Common myeloid progenitor, CD34-positive (primary cell): Measurements from ENCODE around the gene PLPPR3.

Experiments used
- CTCF ChIA-PET: fragments of 350-600 bp; sonication (Branson Sonifier 250); formaldehyde crosslinking; loops from one replicate; lab custom pipeline; 2021; ENCODE audit warnings: antibody characterized with exemption; lab: Charles Lee
- POLR2A ChIA-PET: fragments of 350-600 bp; sonication (Branson Sonifier 250); formaldehyde crosslinking; loops from one replicate; lab custom pipeline; 2021; ENCODE audit warnings: antibody characterized with exemption; lab: Charles Lee
- DNase-seq, 3 donors: peaks; one replicate each; pipeline versions ENCODE4 v3.0.0 to v3.0.0-alpha.2; 2013
- H3K27ac ChIP-seq, 2 experiments: 1 replicate in 1 of 2; 2 replicates in 1 of 2; pipeline ENCODE4 v1.7.0; 2013; ENCODE audit warnings: inconsistent platforms in 2 of 2, low read length in 2 of 2, mild to moderate bottlenecking in 2 of 2, low read depth in 1 of 2, moderate library complexity in 1 of 2; ENCODE audit not compliant: severe bottlenecking in 2 of 2, insufficient read depth in 1 of 2, poor library complexity in 1 of 2
- H3K27me3 ChIP-seq, 5 experiments: replicated peaks in 2 of 5; 1 replicate in 3 of 5; 2 replicates in 2 of 5; pipeline versions ENCODE4 v1.6.1 to v1.7.0; 2013; ENCODE audit warnings: low read length in 4 of 5, mild to moderate bottlenecking in 2 of 5, moderate library complexity in 2 of 5, inconsistent platforms in 1 of 5; ENCODE audit not compliant: insufficient read depth in 5 of 5, control insufficient read depth in 4 of 5
- H3K36me3 ChIP-seq, 4 experiments: 1 replicate in 2 of 4; 2 replicates in 2 of 4; pipeline versions ENCODE4 v1.6.1 to v1.7.0; 2013; ENCODE audit warnings: low read length in 3 of 4, control low read depth in 1 of 4, mild to moderate bottlenecking in 1 of 4; ENCODE audit not compliant: control insufficient read depth in 4 of 4, insufficient read depth in 4 of 4
- H3K4me1 ChIP-seq, 4 experiments: 1 replicate in 3 of 4; 2 replicates in 1 of 4; pipeline versions ENCODE4 v1.6.1 to v1.7.1; 2013; ENCODE audit warnings: low read length in 3 of 4, mild to moderate bottlenecking in 3 of 4, control low read depth in 1 of 4, inconsistent platforms in 1 of 4, moderate library complexity in 1 of 4; ENCODE audit not compliant: control insufficient read depth in 4 of 4, insufficient read depth in 4 of 4; ENCODE audit errors: control extremely low read depth in 1 of 4
- H3K4me3 ChIP-seq, 7 experiments: 1 replicate in 4 of 7; 2 replicates in 3 of 7; pipeline versions ENCODE4 v1.5.1 to v1.7.0; 2013; ENCODE audit warnings: mild to moderate bottlenecking in 7 of 7, low read length in 6 of 7, moderate library complexity in 6 of 7, inconsistent platforms in 2 of 7, low read depth in 2 of 7, control low read depth in 1 of 7; ENCODE audit not compliant: insufficient read depth in 4 of 7, control insufficient read depth in 1 of 7; ENCODE audit errors: extremely low read depth in 1 of 7
- H3K9me3 ChIP-seq, 5 experiments: 1 replicate in 4 of 5; 2 replicates in 1 of 5; pipeline versions ENCODE4 v1.6.1 to v1.7.1; 2013; ENCODE audit warnings: low read length in 4 of 5, mild to moderate bottlenecking in 2 of 5, inconsistent platforms in 1 of 5, low read depth in 1 of 5, moderate library complexity in 1 of 5; ENCODE audit not compliant: control insufficient read depth in 4 of 5, insufficient read depth in 2 of 5; ENCODE audit errors: control extremely low read depth in 1 of 5
- WGBS: methylation state at CpG from one replicate; pipeline ENCODE4 v1.1.5; 2013; ENCODE audit not compliant: insufficient coverage; 5-methylcytosine and 5-hydroxymethylcytosine counted together

PLPPR3 gene

GRCh38 chr19:764301-764700 is 57.5 kb downstream of the PLPPR3 start:
- POLR2A ChIA-PET = no interaction called here
- DNase-seq = no peak
- H3K36me3 ChIP-seq = no peaks in the 10 kb centered on the region
- peaks cover 0 to 2% (median 0%) of the 10 kb centered on the region in 5 experiments for H3K9me3 ChIP-seq
- H3K27ac ChIP-seq = no peak overlapping the region
- H3K4me1 ChIP-seq = no peaks in the 10 kb centered on the region
- CTCF ChIA-PET = interaction anchor here (2.1 kb wide), 1 partner anchor 9 kb away, joined by 5 read pairs; no protein-coding TSS in a partner anchor
- over 99% methylated on average over 12 of the region's 12 CpGs for WGBS
- no peak overlapping the region for H3K4me3 ChIP-seq
- H3K27me3 ChIP-seq = no peaks in the 10 kb centered on the region

GRCh38 chr19:763869-764268 is 57.9 kb downstream of the PLPPR3 start:
- no peak for DNase-seq
- Histone ChIP-seq H3K36me3 (no peaks in the 10 kb centered on the region), H3K27me3 (no peaks in the 10 kb centered on the region), H3K27ac (no peak overlapping the region), H3K4me1 (no peaks in the 10 kb centered on the region), H3K4me3 (no peak overlapping the region), H3K9me3 (peaks cover 0 to 2% (median 0%) of the 10 kb centered on the region in 5 experiments)
- WGBS = 83% methylated on average over 5 of the region's 6 CpGs
- ChIA-PET POLR2A (no interaction called here), CTCF (interaction anchor here (2.1 kb wide), 1 partner anchor 10 kb away, joined by 5 read pairs; no protein-coding TSS in a partner anchor)

- Histone ChIP-seq H3K9me3 (peaks cover 0 to 7% (median 5%) of the 10 kb centered on the region in 5 experiments), H3K27me3 (no peaks in the 10 kb centered on the region), H3K4me1 (no peaks in the 10 kb centered on the region), H3K36me3 (no peaks in the 10 kb centered on the region), H3K4me3 (no peak overlapping the region), H3K27ac (no peak overlapping the region)
- 94% methylated on average over 7 of the region's 10 CpGs for WGBS
- no peak for DNase-seq
- CTCF ChIA-PET = interaction anchor here (0.6 to 2.1 kb wide), 2 partner anchors 10 to 23 kb away, joined by 3 to 5 read pairs; no protein-coding TSS in a partner anchor
- POLR2A ChIA-PET = no interaction called here
These were observed 58.6 kb downstream of the PLPPR3 start for GRCh38 chr19:763181-763580.
